D721Med (cell line): ENCODE results near the gene JDP2.

Source experiments
- DNase-seq: peaks from one replicate; pipeline ENCODE4 v3.0.0; 2011; ENCODE audit warnings: low spot score; ENCODE audit not compliant: insufficient read length
- FAIRE-seq: peaks from 2 replicates; lab custom pipeline; 2011; peaks lifted over from hg19 to GRCh38; lab: Jason Lieb, UNC
- TF ChIP-seq, protein P1 (sequence below): IDR thresholded peaks from 2 replicates; pipeline ENCODE4 v1.5.1; 2012; ENCODE audit warnings: mild to moderate bottlenecking, control low read depth; ENCODE audit not compliant: insufficient read depth; ENCODE audit errors: missing control alignments

JDP2 gene

GRCh38 chr14:75454963-75455546, 27.2 kb downstream of the JDP2 start:
- TF ChIP-seq, protein P1, sequence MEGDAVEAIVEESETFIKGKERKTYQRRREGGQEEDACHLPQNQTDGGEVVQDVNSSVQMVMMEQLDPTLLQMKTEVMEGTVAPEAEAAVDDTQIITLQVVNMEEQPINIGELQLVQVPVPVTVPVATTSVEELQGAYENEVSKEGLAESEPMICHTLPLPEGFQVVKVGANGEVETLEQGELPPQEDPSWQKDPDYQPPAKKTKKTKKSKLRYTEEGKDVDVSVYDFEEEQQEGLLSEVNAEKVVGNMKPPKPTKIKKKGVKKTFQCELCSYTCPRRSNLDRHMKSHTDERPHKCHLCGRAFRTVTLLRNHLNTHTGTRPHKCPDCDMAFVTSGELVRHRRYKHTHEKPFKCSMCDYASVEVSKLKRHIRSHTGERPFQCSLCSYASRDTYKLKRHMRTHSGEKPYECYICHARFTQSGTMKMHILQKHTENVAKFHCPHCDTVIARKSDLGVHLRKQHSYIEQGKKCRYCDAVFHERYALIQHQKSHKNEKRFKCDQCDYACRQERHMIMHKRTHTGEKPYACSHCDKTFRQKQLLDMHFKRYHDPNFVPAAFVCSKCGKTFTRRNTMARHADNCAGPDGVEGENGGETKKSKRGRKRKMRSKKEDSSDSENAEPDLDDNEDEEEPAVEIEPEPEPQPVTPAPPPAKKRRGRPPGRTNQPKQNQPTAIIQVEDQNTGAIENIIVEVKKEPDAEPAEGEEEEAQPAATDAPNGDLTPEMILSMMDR, result no peak
- no peak for FAIRE-seq
- no peak for DNase-seq

DNA sequence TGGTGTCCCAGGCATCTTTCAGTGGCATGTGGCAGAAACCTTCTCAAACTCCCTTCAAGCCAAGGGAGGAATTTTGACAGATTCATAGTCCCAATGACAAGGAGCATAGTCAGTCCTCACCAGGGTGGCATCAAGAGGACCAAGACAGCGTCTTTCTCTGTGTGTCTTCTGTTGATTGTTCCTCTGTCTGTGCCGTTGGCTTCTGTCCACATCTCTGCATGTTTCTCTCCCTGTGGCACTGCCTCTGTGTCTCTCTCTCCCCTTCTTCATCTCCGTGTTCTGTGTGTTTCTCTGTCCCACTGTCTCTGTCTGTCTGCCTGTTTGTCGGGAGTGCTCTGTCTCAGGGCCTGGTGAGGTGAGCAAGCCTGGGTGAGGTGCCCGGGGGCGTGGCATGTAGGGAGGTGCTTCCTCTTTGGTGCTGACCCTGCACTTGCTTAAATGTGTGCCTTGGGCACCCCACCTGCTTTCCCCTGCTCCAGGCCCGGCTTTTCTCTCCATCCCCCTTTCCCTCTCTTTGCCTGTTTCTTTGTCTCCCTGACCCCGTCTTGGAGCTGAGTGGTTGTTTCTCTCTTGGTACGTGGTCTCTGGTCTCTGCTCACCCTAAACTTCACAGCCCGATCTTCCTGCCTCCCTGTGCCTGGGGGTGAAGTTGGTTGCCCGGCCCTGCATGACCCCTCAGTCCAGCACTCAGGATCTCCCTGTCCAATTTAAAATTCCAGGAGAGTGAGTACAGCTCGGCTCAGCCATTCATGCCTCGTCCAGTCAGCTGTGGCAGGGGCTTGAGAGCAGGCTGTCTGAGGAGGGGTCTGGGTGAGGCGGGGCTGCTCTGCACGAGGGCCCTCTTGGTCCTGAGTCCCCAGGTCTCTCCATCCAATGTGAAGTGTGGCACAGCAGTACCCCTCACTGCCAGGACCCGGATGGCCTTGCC, 28.5 kb downstream of the JDP2 start:
- DNase-seq (no peak), FAIRE-seq (no peak)
- TF ChIP-seq, protein P1, result no peak

- FAIRE-seq (no peak), DNase-seq (no peak)
- TF ChIP-seq, protein P1, result no peak
Observed at GRCh38 chr14:75456997-75457335, 29.1 kb downstream of the JDP2 start.

DNA sequence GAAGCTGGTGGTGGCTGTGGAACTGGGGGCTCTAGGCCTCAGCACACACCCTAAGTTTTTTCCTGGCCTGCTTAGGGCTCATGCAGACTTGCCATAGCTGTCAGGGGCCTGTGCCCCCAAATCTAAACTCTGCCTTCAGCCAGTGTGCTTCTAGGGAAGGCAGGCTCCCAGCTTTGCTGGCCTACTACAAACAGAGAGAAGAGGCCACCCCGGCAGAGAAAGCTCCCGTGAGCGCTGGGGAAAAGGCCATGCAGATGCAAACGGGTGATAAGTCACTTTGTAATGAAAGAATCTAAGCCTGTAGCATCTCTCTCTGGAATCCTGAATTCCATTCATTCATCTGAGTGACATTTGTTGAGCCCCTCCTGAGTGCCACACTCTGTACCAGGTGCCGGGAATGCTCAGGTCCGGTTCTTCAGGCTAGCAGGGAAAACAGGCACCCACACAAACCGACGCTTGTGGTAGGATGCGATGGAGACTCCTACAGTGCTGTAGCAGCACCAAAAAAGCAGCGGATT, 29.9 kb downstream of the JDP2 start:
- TF ChIP-seq, protein P1, result no peak
- DNase-seq (no peak), FAIRE-seq (no peak)

GRCh38 chr14:75458305-75458704, 30.5 kb downstream of the JDP2 start:
- FAIRE-seq, result no peak
- no peak for DNase-seq
- TF ChIP-seq, protein P1, result no peak

- TF ChIP-seq, protein P1, result no peak
- DNase-seq (no peak), FAIRE-seq (no peak)
Observed at GRCh38 chr14:75459099-75459741, 31.4 kb downstream of the JDP2 start.
